ENCODE results near the gene SIRPB2.

Gene SIRPB2

GRCh38 chr20:1431158-1431557, 60.1 kb downstream of the SIRPB2 start:
- no peak for DNase-seq (ENCODE audit: low read depth in 1 of 2, low spot score in 1 of 2)
- TF ChIP-seq POLR2AphosphoS5 (IDR thresholded peaks at IDR 0.05; ENCODE audit: low read depth) = no peak
- TF ChIP-seq CTCF (IDR thresholded peaks at IDR 0.05; ENCODE audit: insufficient read depth, low read length) = no peak
- TF ChIP-seq SPI1 (IDR thresholded peaks at IDR 0.05; ENCODE audit: borderline replicate concordance, low read depth) = no peak
- no peak for TF ChIP-seq GABPA (IDR thresholded peaks at IDR 0.05; ENCODE audit: low read depth)
- TF ChIP-seq, protein P1, sequence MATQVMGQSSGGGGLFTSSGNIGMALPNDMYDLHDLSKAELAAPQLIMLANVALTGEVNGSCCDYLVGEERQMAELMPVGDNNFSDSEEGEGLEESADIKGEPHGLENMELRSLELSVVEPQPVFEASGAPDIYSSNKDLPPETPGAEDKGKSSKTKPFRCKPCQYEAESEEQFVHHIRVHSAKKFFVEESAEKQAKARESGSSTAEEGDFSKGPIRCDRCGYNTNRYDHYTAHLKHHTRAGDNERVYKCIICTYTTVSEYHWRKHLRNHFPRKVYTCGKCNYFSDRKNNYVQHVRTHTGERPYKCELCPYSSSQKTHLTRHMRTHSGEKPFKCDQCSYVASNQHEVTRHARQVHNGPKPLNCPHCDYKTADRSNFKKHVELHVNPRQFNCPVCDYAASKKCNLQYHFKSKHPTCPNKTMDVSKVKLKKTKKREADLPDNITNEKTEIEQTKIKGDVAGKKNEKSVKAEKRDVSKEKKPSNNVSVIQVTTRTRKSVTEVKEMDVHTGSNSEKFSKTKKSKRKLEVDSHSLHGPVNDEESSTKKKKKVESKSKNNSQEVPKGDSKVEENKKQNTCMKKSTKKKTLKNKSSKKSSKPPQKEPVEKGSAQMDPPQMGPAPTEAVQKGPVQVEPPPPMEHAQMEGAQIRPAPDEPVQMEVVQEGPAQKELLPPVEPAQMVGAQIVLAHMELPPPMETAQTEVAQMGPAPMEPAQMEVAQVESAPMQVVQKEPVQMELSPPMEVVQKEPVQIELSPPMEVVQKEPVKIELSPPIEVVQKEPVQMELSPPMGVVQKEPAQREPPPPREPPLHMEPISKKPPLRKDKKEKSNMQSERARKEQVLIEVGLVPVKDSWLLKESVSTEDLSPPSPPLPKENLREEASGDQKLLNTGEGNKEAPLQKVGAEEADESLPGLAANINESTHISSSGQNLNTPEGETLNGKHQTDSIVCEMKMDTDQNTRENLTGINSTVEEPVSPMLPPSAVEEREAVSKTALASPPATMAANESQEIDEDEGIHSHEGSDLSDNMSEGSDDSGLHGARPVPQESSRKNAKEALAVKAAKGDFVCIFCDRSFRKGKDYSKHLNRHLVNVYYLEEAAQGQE (IDR thresholded peaks at IDR 0.05; ENCODE audit: insufficient replicate concordance, low read depth) = no peak
- Histone ChIP-seq H3K4me3 (replicated peaks; ENCODE audit: insufficient read depth, low read length) (no peak overlapping the region), H3K27me3 (ENCODE audit: insufficient read depth, poor library complexity, severe bottlenecking) (no peaks in the 10 kb centered on the region), H3K27ac (replicated peaks) (no peak overlapping the region)

DNA sequence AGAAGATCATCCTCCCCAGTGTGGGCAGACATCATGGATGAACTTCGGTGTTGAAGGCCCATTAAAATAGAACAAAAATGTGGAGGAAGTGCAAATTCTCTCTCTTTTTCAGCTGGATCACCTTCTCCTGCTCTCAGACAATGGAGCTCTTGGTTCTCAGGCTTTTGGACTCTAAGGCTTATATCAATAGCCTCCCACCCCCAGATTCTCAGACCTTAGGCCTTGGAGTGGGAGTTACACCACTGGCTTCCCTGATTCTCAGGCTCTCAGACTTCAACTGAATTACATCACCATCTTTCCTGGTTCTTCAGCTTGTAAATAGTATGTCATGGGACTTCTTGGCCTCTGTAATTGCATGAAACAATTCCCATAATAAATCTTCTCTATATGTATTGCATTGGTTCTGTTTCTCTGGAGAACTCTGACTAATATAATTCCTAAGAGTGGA, 61.2 kb downstream of the SIRPB2 start:
- TF ChIP-seq POLR2AphosphoS5 (IDR thresholded peaks at IDR 0.05; ENCODE audit: low read depth) (no peak), CTCF (IDR thresholded peaks at IDR 0.05; ENCODE audit: insufficient read depth, low read length) (no peak), GABPA (IDR thresholded peaks at IDR 0.05; ENCODE audit: low read depth) (no peak)
- TF ChIP-seq, protein P1 (IDR thresholded peaks at IDR 0.05; ENCODE audit: insufficient replicate concordance, low read depth) = no peak
- no peak for DNase-seq (ENCODE audit: low read depth in 1 of 2, low spot score in 1 of 2)

DNA sequence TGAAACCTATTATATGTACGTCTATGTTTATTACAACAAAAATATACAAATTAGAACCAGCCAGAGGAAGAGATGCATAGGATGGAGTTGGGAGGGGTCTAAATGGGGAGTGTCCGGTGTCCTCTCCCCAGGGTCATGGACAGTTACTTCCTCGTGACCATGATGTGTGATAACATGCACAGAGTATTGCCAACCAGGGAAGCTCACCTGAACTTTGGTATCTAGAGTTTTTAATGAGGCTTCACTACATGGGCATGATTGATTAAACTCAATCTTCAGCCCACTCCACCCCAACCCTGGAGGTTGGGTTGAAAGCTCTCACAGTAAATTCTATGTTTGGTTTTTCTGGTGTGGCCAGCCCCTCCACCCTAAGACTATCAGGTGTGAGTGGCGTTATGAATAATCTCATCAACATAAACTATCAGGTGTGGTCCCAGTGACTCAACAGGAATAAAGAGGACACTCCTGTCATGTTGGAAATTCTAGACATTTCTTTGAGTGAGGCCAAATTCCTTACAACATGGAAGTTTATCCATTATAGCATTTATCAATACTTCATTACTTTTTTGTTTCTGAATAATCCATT, 62.0 kb downstream of the SIRPB2 start:
- no peak overlapping the region for H3K4me3 ChIP-seq (replicated peaks; ENCODE audit: insufficient read depth, low read length)
- TF ChIP-seq GABPA (IDR thresholded peaks at IDR 0.05; ENCODE audit: low read depth) = no peak
- no peak for TF ChIP-seq POLR2AphosphoS5 (IDR thresholded peaks at IDR 0.05; ENCODE audit: low read depth)
- TF ChIP-seq, protein P1 (IDR thresholded peaks at IDR 0.05; ENCODE audit: insufficient replicate concordance, low read depth) = no peak
- TF ChIP-seq SPI1 (IDR thresholded peaks at IDR 0.05; ENCODE audit: borderline replicate concordance, low read depth) = no peak
- no peak for TF ChIP-seq CTCF (IDR thresholded peaks at IDR 0.05; ENCODE audit: insufficient read depth, low read length)

More for the DNA sequence above, 61.2 kb downstream of the SIRPB2 start:
- H3K27me3 ChIP-seq (ENCODE audit: insufficient read depth, poor library complexity, severe bottlenecking) = no peaks in the 10 kb centered on the region
- H3K4me3 ChIP-seq (replicated peaks; ENCODE audit: insufficient read depth, low read length) = no peak overlapping the region
- no peak overlapping the region for H3K27ac ChIP-seq (replicated peaks)

More for the DNA sequence above, 62.0 kb downstream of the SIRPB2 start:
- Histone ChIP-seq H3K27me3 (ENCODE audit: insufficient read depth, poor library complexity, severe bottlenecking) (no peaks in the 10 kb centered on the region), H3K27ac (replicated peaks) (no peak overlapping the region)
- no peak for DNase-seq (ENCODE audit: low read depth in 1 of 2, low spot score in 1 of 2)
